GM18517 (cell line): ENCODE results near the gene RAN.
"Not testable (repeated sequence)": the region's sequence is repeated elsewhere in the genome, so short reads cannot be mapped to it uniquely, and the experiment has no call there.

Experiments
- ATAC-seq: cut with Tn5 transposase; IDR thresholded peaks from one replicate; pipeline ENCODE4 v1.9.1; 2021; ENCODE audit warnings: mild to moderate bottlenecking, moderate library complexity; ENCODE audit not compliant: unreplicated experiment

RAN gene

GRCh38 chr12:130878193-130879185 is 6.6 kb downstream of the RAN start:
- no peak for ATAC-seq

- ATAC-seq: peak; percentile 87
These were observed 7.4 kb downstream of the RAN start for GRCh38 chr12:130879212-130879686.

GRCh38 chr12:130879781-130880389 is 8.0 kb downstream of the RAN start:
- no peak for ATAC-seq

GRCh38 chr12:130880411-130880885 is 8.6 kb downstream of the RAN start:
- ATAC-seq: peak; percentile 68

GRCh38 chr12:130881046-130881445 is 9.2 kb downstream of the RAN start:
- no peak for ATAC-seq

GRCh38 chr12:130881548-130881947 is 9.7 kb downstream of the RAN start:
- ATAC-seq: no peak

GRCh38 chr12:130887190-130887589 is 15.3 kb downstream of the RAN start:
- not testable (repeated sequence) for ATAC-seq

- ATAC-seq: no peak
These were observed 32.2 kb downstream of the RAN start for GRCh38 chr12:130904064-130904463.

GRCh38 chr12:130904936-130905455 is 33.1 kb downstream of the RAN start:
- ATAC-seq: not testable (repeated sequence)

- ATAC-seq: no peak
These were observed 37.2 kb downstream of the RAN start for GRCh38 chr12:130909111-130909510.

- no peak for ATAC-seq
These were observed 39.3 kb downstream of the RAN start for GRCh38 chr12:130911193-130911592.

GRCh38 chr12:130911933-130912332 is 40.1 kb downstream of the RAN start:
- no peak for ATAC-seq

- ATAC-seq: no peak
These were observed 44.5 kb downstream of the RAN start for GRCh38 chr12:130916241-130916911.

- ATAC-seq: no peak
These were observed 45.7 kb downstream of the RAN start for GRCh38 chr12:130917607-130918006.

- ATAC-seq: no peak
These were observed 47.2 kb downstream of the RAN start for GRCh38 chr12:130919086-130919485.

- no peak for ATAC-seq
These were observed 48.3 kb downstream of the RAN start for GRCh38 chr12:130920119-130920703.

- ATAC-seq: no peak
These were observed 49.0 kb downstream of the RAN start for GRCh38 chr12:130920723-130921381.

- no peak for ATAC-seq
These were observed 50.7 kb downstream of the RAN start for GRCh38 chr12:130922511-130922953.

- no peak for ATAC-seq
These were observed 53.2 kb downstream of the RAN start for GRCh38 chr12:130924966-130925665.
